Pons (tissue), 1 donor: Measurements from ENCODE around the gene ANXA6.

Source experiments
- DNase-seq: peaks from one replicate; pipeline ENCODE4 v3.0.0-alpha.2; 2016; ENCODE audit warnings: low spot score

ANXA6 gene

GRCh38 chr5:151081431-151082281 lies 75.9 kb downstream of the ANXA6 start:
- no peak for DNase-seq

- peak; percentile 90 for DNase-seq
Measured at GRCh38 chr5:151080613-151081430, 76.8 kb downstream of the ANXA6 start, which contains the start of gene TNIP1. TSS of gene TNIP1 (minus strand) at chr5:151081034. CDS start at chr5:151065095, 15,939 bp downstream.

- peak; percentile 38 for DNase-seq
Measured at GRCh38 chr5:151079838-151080612, 77.6 kb downstream of the ANXA6 start.

- no peak for DNase-seq
Measured at GRCh38 chr5:151078490-151079262, 78.9 kb downstream of the ANXA6 start.

- DNase-seq, result no peak
Measured at GRCh38 chr5:151077967-151078366, 79.6 kb downstream of the ANXA6 start.

- DNase-seq, result no peak
Measured at GRCh38 chr5:151077419-151077818, 80.2 kb downstream of the ANXA6 start.

- DNase-seq, result no peak
Measured at GRCh38 chr5:151076616-151077015, 81.0 kb downstream of the ANXA6 start.

GRCh38 chr5:151075698-151076331 lies 81.8 kb downstream of the ANXA6 start:
- DNase-seq, result no peak

- DNase-seq, result no peak
Measured at GRCh38 chr5:151074557-151074956, 83.0 kb downstream of the ANXA6 start.

GRCh38 chr5:151073280-151073679 lies 84.3 kb downstream of the ANXA6 start:
- no peak for DNase-seq

- no peak for DNase-seq
Measured at GRCh38 chr5:151072630-151073025, 85.0 kb downstream of the ANXA6 start.

- no peak for DNase-seq
Measured at GRCh38 chr5:151071848-151072629, 85.5 kb downstream of the ANXA6 start.

- DNase-seq, result no peak
Measured at GRCh38 chr5:151071021-151071420, 86.6 kb downstream of the ANXA6 start.

GRCh38 chr5:151070449-151070848 lies 87.1 kb downstream of the ANXA6 start:
- no peak for DNase-seq

GRCh38 chr5:151068433-151069197 lies 89.0 kb downstream of the ANXA6 start:
- DNase-seq, result no peak

- no peak for DNase-seq
Measured at GRCh38 chr5:151067632-151068432, 89.7 kb downstream of the ANXA6 start.

GRCh38 chr5:151066920-151067319 lies 90.7 kb downstream of the ANXA6 start:
- no peak for DNase-seq

GRCh38 chr5:151065609-151066008 lies 92.0 kb downstream of the ANXA6 start:
- DNase-seq, result no peak
